Measurements from ENCODE around the gene NCOA7.
"Not testable (repeated sequence)": the region's sequence is repeated elsewhere in the genome, so short reads cannot be mapped to it uniquely, and the experiment has no call there.

GRCh38 chr6:125912430-125912829, 121.7 kb downstream of the NCOA7 start:
- TF ChIP-seq POLR2AphosphoS5 (IDR thresholded peaks at IDR 0.05; ENCODE audit: low read depth, low read length); POLR2A (IDR thresholded peaks at IDR 0.05; ENCODE audit: low read depth, low read length); TAF1 (IDR thresholded peaks at IDR 0.05; ENCODE audit: borderline replicate concordance, low read depth, low read length): not testable (repeated sequence)

Data from GM12892 (cell line).